Ammon's horn (tissue), 1 donor: Measurements from ENCODE around the gene FNBP1.
A peak's percentile ranks its signal among the peaks of the same experiment; 100 is the strongest.

Source experiments
- DNase-seq: peaks from one replicate; pipeline ENCODE4 v3.0.0-alpha.2; 2016; ENCODE audit warnings: low spot score

The FNBP1 gene

GRCh38 chr9:129889941-129890717, 152.9 kb downstream of the FNBP1 start:
- DNase-seq: no peak

GRCh38 chr9:129889122-129889940, 153.7 kb downstream of the FNBP1 start:
- no peak for DNase-seq

- no peak for DNase-seq
Observed at GRCh38 chr9:129888293-129889121, 154.5 kb downstream of the FNBP1 start.

- no peak for DNase-seq
Observed at GRCh38 chr9:129887334-129888292, 155.4 kb downstream of the FNBP1 start.

GRCh38 chr9:129886226-129887174, 156.5 kb downstream of the FNBP1 start:
- DNase-seq: peak; percentile 71

GRCh38 chr9:129885670-129886106, 157.3 kb downstream of the FNBP1 start:
- peak; percentile 87 for DNase-seq

- DNase-seq: no peak
Observed at GRCh38 chr9:129885018-129885669, 157.8 kb downstream of the FNBP1 start.

- DNase-seq: peak; percentile 93
Observed at GRCh38 chr9:129884220-129885017, 158.6 kb downstream of the FNBP1 start.

GRCh38 chr9:129881547-129882324, 161.3 kb downstream of the FNBP1 start:
- DNase-seq: no peak

- no peak for DNase-seq
Observed at GRCh38 chr9:129880654-129881546, 162.1 kb downstream of the FNBP1 start.

- DNase-seq: no peak
Observed at GRCh38 chr9:129879991-129880653, 162.9 kb downstream of the FNBP1 start.

GRCh38 chr9:129879103-129879699, 163.8 kb downstream of the FNBP1 start:
- no peak for DNase-seq

- DNase-seq: no peak
Observed at GRCh38 chr9:129878291-129878690, 164.7 kb downstream of the FNBP1 start.

- no peak for DNase-seq
Observed at GRCh38 chr9:129876815-129877214, 166.2 kb downstream of the FNBP1 start.

GRCh38 chr9:129875687-129876395, 167.1 kb downstream of the FNBP1 start:
- no peak for DNase-seq
